Stomach smooth muscle (tissue), 2 donors: ENCODE data around the gene RNLS.

ENCODE experiments used
- H3K27ac ChIP-seq: one replicate; pipeline ENCODE4 v1.7.0; 2013; ENCODE audit warnings: mild to moderate bottlenecking, low read length, inconsistent platforms
- H3K27me3 ChIP-seq, 2 donors: one replicate each; pipeline ENCODE4 v1.7.0; 2013; ENCODE audit warnings: low read length in 2 of 2; ENCODE audit not compliant: insufficient read depth in 2 of 2, control insufficient read depth in 1 of 2
- H3K36me3 ChIP-seq, 2 donors: one replicate each; pipeline ENCODE4 v1.7.0; 2013; ENCODE audit warnings: low read length in 2 of 2; ENCODE audit not compliant: control insufficient read depth in 2 of 2, insufficient read depth in 2 of 2
- H3K4me1 ChIP-seq: one replicate; pipeline ENCODE4 v1.7.0; 2013; ENCODE audit warnings: low read length; ENCODE audit not compliant: control insufficient read depth, insufficient read depth
- H3K4me3 ChIP-seq, 2 donors: one replicate each; pipeline ENCODE4 v1.7.0; 2013; ENCODE audit warnings: low read length in 2 of 2
- H3K9ac ChIP-seq, 2 donors: one replicate each; pipeline ENCODE4 v1.7.0; 2013; ENCODE audit warnings: low read length in 2 of 2, mild to moderate bottlenecking in 1 of 2
- H3K9me3 ChIP-seq, 2 donors: one replicate each; pipeline ENCODE4 v1.7.0; 2013; ENCODE audit warnings: low read length in 2 of 2; ENCODE audit not compliant: control insufficient read depth in 2 of 2
- donor health status: healthy.
- donor health status: Pancreatic carcinoma.

The RNLS gene

DNA sequence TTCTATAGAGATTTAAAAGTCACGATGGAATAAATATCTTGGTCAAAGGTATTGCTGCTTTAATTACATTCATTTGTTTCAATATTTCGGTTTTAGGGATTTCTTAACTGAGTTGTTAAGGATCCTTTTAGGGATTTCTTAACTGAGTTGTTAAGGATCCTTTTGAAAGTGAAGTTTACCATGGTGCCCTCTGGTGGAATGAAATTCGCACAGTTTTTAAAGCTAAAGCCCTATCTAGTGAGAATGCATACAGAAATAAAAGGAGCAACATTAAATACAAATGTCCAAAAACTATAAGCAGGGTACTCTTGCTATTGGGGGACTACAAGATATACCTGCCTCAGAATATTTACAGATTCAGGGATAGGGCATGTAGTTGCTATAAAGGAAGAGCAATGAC is 193.7 kb downstream of the RNLS start:
- H3K36me3 ChIP-seq, result no peaks in the 10 kb centered on the region
- H3K9ac ChIP-seq, result no peak overlapping the region
- H3K4me1 ChIP-seq, result no peaks in the 10 kb centered on the region
- no peaks in the 10 kb centered on the region for H3K27me3 ChIP-seq
- no peaks in the 10 kb centered on the region for H3K9me3 ChIP-seq
- H3K4me3 ChIP-seq, result no peak overlapping the region
- H3K27ac ChIP-seq, result no peak overlapping the region

GRCh38 chr10:88388324-88388723 is 194.8 kb downstream of the RNLS start:
- Histone ChIP-seq H3K9ac (no peak overlapping the region), H3K27me3 (no peaks in the 10 kb centered on the region), H3K4me1 (no peaks in the 10 kb centered on the region), H3K9me3 (no peaks in the 10 kb centered on the region), H3K27ac (no peak overlapping the region), H3K36me3 (no peaks in the 10 kb centered on the region), H3K4me3 (no peak overlapping the region)

DNA sequence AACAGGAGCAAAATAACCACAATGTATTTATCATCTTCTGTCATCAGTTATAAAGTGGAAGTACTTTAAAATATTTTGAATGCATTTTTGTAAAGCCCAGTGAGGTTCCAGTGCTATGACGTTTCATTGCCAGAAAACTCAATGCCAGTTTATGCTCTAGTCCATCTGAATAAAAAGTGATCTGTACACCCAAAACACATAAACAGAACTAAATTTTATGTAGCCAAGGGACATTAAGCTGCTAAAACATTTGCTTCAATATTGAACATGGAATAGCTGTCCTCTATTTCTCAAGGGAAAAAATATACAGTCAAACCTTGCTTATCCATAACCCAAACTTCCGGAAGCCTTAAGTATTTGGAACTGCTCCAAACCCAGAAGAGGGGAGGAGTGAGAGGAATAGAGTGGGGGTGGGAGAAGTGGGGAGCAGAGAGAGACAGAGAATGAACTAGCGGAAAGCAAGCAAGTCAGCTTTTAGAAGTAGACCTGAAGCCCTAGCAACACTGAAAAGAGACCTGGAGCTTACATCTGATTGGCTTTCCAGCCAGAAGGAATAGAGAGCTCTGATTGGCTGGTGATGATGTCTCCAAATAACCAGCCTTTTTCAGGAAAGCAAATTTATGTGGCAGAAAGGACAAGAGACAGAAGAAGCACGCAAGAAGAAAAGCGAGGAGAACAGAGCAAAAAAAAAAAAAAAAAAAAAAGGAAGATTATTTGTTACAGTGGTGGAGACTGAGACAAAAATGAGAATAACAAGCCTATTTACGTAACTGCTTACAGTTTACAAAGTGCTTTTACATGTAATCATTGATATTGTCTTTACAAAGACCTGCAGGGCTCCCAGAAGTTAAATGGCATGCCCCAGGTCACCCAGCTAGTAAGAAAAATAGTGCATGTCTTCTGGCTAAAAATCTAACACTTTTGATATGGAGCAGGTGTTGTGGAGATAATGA is 196.0 kb downstream of the RNLS start:
- H3K27ac ChIP-seq, result no peak overlapping the region
- H3K9ac ChIP-seq, result peak overlapping the region in 1 of 2 donors; percentile 53
- peak overlapping the region; percentile 52 to 54 for H3K4me3 ChIP-seq
- H3K9me3 ChIP-seq, result no peaks in the 10 kb centered on the region
- no peaks in the 10 kb centered on the region for H3K27me3 ChIP-seq
- no peaks in the 10 kb centered on the region for H3K4me1 ChIP-seq
- H3K36me3 ChIP-seq, result no peaks in the 10 kb centered on the region

GRCh38 chr10:88386204-88386788 is 196.8 kb downstream of the RNLS start:
- peak overlapping the region; percentile 52 to 54 for H3K4me3 ChIP-seq

GRCh38 chr10:88385601-88386203 is 197.4 kb downstream of the RNLS start:
- no peaks in the 10 kb centered on the region for H3K4me1 ChIP-seq
- no peak overlapping the region for H3K27ac ChIP-seq
- no peak overlapping the region for H3K4me3 ChIP-seq
- no peak overlapping the region for H3K9ac ChIP-seq
- no peaks in the 10 kb centered on the region for H3K9me3 ChIP-seq
- no peaks in the 10 kb centered on the region for H3K36me3 ChIP-seq
- no peaks in the 10 kb centered on the region for H3K27me3 ChIP-seq

More at GRCh38 chr10:88386204-88386788, 196.8 kb downstream of the RNLS start:
- no peaks in the 10 kb centered on the region for H3K9me3 ChIP-seq
- no peaks in the 10 kb centered on the region for H3K4me1 ChIP-seq
- no peaks in the 10 kb centered on the region for H3K36me3 ChIP-seq
- H3K27ac ChIP-seq, result no peak overlapping the region
- peak overlapping the region in 1 of 2 donors; percentile 53 for H3K9ac ChIP-seq
- H3K27me3 ChIP-seq, result no peaks in the 10 kb centered on the region

DNA sequence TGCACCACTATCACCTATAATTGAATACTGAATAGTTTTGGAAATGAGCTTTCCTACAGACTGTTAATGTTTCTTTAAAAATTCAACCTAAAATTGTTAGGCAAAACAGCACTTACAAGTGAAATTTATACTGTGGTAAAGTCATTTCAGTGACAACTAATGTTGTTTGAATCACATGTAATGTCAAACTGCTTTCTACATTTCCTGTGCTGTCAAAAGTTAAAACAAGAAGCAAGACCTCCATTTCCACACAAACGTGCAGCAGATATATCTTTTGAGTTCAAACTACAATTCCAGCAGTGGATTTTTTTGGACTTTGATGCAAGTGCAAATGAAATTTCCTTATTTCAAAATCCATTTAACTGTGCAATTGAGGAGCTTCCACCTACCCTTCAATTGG is 199.8 kb downstream of the RNLS start:
- no peak overlapping the region for H3K9ac ChIP-seq
- H3K36me3 ChIP-seq, result no peaks in the 10 kb centered on the region
- H3K4me1 ChIP-seq, result no peaks in the 10 kb centered on the region
- H3K9me3 ChIP-seq, result no peaks in the 10 kb centered on the region
- no peak overlapping the region for H3K4me3 ChIP-seq
- no peak overlapping the region for H3K27ac ChIP-seq
- no peaks in the 10 kb centered on the region for H3K27me3 ChIP-seq

DNA sequence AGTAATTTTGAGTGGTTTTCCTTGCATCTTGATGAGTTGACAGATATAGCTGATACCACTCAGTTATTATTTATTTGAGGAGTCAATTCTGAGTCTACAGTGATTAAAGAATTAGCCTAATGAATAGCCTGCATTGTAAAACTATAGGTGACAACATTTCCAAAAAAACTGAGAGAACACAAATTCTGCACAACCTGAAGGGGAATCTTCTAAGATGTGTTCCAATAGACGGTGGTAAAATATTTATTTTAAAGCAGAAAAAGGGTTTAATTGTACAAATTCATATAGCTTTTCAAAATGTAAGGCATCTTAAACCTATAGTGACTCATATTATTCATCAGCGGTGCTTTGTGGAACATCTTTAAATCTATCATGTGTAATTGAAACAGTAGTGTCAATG is 200.4 kb downstream of the RNLS start:
- Histone ChIP-seq H3K36me3 (no peaks in the 10 kb centered on the region), H3K4me1 (no peaks in the 10 kb centered on the region), H3K9me3 (no peaks in the 10 kb centered on the region), H3K27me3 (no peaks in the 10 kb centered on the region), H3K27ac (no peak overlapping the region), H3K9ac (no peak overlapping the region), H3K4me3 (no peak overlapping the region)

DNA sequence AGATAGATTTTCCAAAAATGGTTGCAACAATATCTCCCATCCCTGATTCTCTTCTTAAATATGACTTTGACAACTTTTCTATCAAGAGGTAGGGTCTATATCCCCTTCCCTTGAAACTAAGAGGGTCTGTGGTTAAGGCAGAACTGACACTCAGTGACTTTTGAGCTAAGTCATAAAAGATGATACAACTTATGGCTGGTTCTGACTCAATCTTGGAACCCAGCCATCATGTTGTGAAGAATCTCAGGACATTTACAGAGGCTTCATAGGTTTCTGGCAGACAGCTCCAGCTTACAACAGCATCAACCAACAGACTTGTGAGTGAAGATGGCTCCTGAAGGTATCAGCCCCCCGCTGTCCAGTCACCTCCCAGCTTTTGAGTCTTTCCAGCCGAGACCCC is 203.5 kb downstream of the RNLS start:
- Histone ChIP-seq H3K9ac (no peak overlapping the region), H3K4me3 (no peak overlapping the region), H3K4me1 (no peaks in the 10 kb centered on the region), H3K27me3 (no peaks in the 10 kb centered on the region), H3K36me3 (no peaks in the 10 kb centered on the region), H3K9me3 (no peaks in the 10 kb centered on the region), H3K27ac (no peak overlapping the region)

DNA sequence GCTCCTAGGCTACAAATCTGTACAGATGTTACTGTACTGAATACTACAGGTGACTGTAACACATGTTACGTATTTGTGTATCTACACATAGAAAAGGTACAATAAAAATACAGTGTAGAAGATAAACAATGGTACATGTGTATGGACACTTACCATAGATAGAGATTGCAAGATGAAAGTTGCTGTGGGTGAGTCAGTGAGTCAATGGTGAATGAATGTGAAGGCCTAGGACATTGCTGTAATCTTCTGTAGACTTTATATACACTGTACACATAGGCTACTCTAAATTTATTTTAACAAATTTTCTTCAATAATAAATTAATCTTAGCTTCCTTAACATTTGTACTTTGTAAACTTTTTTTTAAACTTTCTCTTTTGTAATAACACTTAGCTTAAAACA is 205.6 kb downstream of the RNLS start:
- no peak overlapping the region for H3K4me3 ChIP-seq
- no peak overlapping the region for H3K9ac ChIP-seq
- H3K9me3 ChIP-seq, result no peaks in the 10 kb centered on the region
- no peaks in the 10 kb centered on the region for H3K4me1 ChIP-seq
- no peaks in the 10 kb centered on the region for H3K27me3 ChIP-seq
- H3K36me3 ChIP-seq, result no peaks in the 10 kb centered on the region
- no peak overlapping the region for H3K27ac ChIP-seq

GRCh38 chr10:88374392-88375175 is 208.5 kb downstream of the RNLS start:
- H3K27ac ChIP-seq, result no peak overlapping the region
- no peaks in the 10 kb centered on the region for H3K9me3 ChIP-seq
- no peaks in the 10 kb centered on the region for H3K4me1 ChIP-seq
- H3K27me3 ChIP-seq, result no peaks in the 10 kb centered on the region
- no peak overlapping the region for H3K4me3 ChIP-seq
- no peak overlapping the region for H3K9ac ChIP-seq
- no peaks in the 10 kb centered on the region for H3K36me3 ChIP-seq
